Hematopoietic multipotent progenitor cell treated with erythropoietin and hydrocortisone succinate and interleukin-3 and kit ligand, for 15 days (in vitro differentiated cells): Measurements from ENCODE around the gene FREM2.

Experiments used
- DNase-seq: peaks from one replicate; pipeline ENCODE4 v3.0.0-alpha.2; 2015; ENCODE audit warnings: low spot score

FREM2 gene

GRCh38 chr13:38898481-38898880 is 211.6 kb downstream of the FREM2 start:
- DNase-seq: no peak

DNA sequence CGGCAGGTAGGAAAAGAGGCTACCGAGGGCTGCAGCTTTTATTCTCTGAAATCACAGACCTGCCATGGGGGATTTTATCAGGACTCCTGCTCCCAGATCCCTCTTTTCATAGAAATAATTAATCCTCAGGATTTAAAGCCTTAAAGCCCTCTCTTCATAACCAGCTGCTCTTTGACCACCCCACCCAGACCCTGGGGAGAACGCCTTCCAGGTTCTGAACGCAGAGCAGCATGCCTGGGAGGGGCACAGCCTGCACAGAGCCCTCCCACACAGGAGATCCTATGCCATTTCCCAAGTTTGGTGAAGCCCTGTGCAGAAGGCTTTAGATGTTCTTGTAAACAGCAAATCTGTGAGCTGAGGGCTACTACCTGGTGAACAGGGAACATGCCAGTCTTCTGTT is 212.7 kb downstream of the FREM2 start:
- DNase-seq: no peak

DNA sequence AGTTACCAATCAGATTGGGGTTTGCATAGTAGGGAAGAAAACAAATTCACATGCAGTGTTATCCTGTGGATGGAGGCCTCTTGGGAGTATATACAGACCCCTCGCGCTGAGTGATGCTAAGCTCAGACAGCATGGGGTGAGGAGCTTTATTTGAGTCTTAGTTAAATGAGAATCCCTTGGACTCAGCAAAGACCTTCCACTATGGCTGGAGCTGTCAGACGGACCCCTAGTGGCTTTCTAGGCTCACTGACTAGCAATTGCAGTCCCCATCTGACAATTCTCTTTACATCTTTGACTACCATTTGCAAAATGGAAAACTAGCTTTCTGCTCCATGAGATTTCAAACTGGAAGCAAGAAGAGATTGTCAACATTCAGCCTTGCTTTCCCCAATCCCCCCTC is 213.3 kb downstream of the FREM2 start:
- no peak for DNase-seq

- DNase-seq: no peak
Observed at GRCh38 chr13:38902551-38902950, 215.7 kb downstream of the FREM2 start.

GRCh38 chr13:38905081-38905480 is 218.2 kb downstream of the FREM2 start:
- no peak for DNase-seq

DNA sequence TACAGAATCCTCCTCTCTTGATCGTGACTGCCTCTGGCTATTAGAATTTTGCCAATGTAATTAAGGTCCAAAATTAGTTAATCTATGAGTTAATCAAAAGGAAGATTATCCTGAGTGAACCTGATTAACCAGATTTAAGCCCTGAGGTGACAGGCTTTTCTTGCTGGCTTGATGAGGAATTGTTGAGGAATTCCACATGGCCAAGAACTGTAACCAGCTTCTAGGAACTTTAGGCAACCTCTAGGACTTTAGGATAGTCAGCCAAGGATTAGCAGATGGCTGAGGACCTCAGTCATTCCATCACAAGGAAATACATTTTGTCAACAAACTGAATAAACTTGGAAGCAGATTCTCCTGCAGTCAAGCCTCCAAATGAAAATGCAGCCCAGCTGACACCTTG is 219.0 kb downstream of the FREM2 start:
- DNase-seq: no peak

- DNase-seq: no peak
Observed at GRCh38 chr13:38908574-38908973, 221.7 kb downstream of the FREM2 start.

- DNase-seq: no peak
Observed at GRCh38 chr13:38914070-38914469, 227.2 kb downstream of the FREM2 start.

GRCh38 chr13:38921081-38921480 is 234.2 kb downstream of the FREM2 start:
- no peak for DNase-seq

DNA sequence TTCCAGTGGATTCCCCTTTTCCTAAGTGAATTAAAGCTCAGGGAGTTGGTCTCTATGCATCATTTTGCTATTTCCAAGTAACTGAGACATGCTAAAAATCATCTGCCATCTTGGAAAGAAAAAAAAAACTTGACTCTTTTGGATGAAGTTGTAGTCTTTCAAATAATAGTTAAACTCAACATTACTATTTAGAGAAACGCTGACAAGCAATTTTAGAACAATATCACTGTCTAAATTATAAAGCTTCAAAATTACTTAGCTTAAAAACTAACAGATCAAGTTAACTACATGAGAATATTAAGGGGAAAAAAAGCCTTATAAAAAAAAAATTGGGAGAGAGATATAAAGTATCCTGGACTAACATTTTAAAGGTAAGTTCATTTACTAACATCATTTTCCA is 235.3 kb downstream of the FREM2 start:
- DNase-seq: no peak

DNA sequence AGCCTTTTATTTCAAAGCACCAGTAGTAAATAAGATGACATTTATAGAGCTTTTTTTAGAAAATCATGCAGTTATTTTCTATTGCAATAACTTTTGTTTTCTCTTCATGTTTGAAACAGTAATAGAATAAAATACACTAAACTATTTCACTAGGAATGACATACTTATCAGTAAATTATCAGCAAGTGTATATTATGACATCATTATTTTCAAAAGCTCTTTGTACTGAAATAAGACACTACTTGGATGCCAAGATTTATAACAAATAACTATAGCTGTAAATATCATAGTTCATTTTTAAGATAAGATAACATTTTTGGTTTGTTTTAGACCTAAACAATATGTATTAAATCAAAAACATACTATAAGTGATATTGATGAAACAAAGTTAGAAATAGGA is 246.9 kb downstream of the FREM2 start:
- DNase-seq: no peak
